GM23338 (cell line): ENCODE measurements around the gene ANKRD31. TPM values are rescaled to one million over a fixed set of nuclear protein-coding genes. Genes with fewer than 3 reads are reported as not detected.

Experiments used
- ATAC-seq: fragments of 200-7000 bp; cut with Tn5 transposase; 3 replicates; pipeline ENCODE4 v1.9.1; 2020
- DNase-seq: peaks from one replicate; pipeline ENCODE4 v3.0.0-alpha.2; 2015; ENCODE audit warnings: low spot score
- H2AFZ ChIP-seq: fragments of 200-600 bp; sonication (generic); 2 replicates; pipeline ENCODE4 v1.8.0; 2016; ENCODE audit warnings: antibody characterized with exemption, mild to moderate bottlenecking, moderate library complexity
- H3F3A ChIP-seq: fragments of 200-600 bp; sonication (generic); replicated peaks from 2 replicates; pipeline ENCODE4 v1.8.0; 2017; ENCODE audit warnings: antibody characterized with exemption, mixed run types, low read depth
- H3K27ac ChIP-seq: fragments of 200-600 bp; sonication (generic); 2 replicates; pipeline ENCODE4 v1.6.1; 2016; ENCODE audit warnings: low read depth
- H3K27me3 ChIP-seq: fragments of 200-600 bp; sonication (generic); 2 replicates; pipeline ENCODE4 v1.8.0; 2016; ENCODE audit warnings: mild to moderate bottlenecking, mixed run types, moderate library complexity; ENCODE audit not compliant: insufficient read depth
- H3K36me3 ChIP-seq: fragments of 200-600 bp; sonication (generic); 2 replicates; pipeline ENCODE4 v1.8.0; 2016; ENCODE audit warnings: mild to moderate bottlenecking; ENCODE audit not compliant: insufficient read depth
- H3K4me1 ChIP-seq: fragments of 200-600 bp; sonication (generic); 2 replicates; pipeline ENCODE4 v1.8.0; 2016; ENCODE audit warnings: mild to moderate bottlenecking, moderate library complexity; ENCODE audit not compliant: insufficient read depth
- H3K4me2 ChIP-seq: fragments of 200-600 bp; sonication (generic); 2 replicates; pipeline ENCODE4 v1.7.1; 2017; ENCODE audit warnings: mixed run types
- H3K4me3 ChIP-seq: fragments of 200-600 bp; sonication (generic); 2 replicates; pipeline ENCODE4 v1.6.1; 2016; ENCODE audit warnings: mixed run types
- H3K79me2 ChIP-seq: fragments of 200-600 bp; sonication (generic); replicated peaks from 2 replicates; pipeline ENCODE4 v1.8.0; 2017; ENCODE audit warnings: mild to moderate bottlenecking; ENCODE audit not compliant: insufficient read depth
- H3K9me2 ChIP-seq: fragments of 200-600 bp; sonication (generic); 2 replicates; pipeline ENCODE4 v1.8.0; 2017; ENCODE audit not compliant: insufficient read depth
- H4K20me1 ChIP-seq: fragments of 200-600 bp; sonication (generic); replicated peaks from 2 replicates; pipeline ENCODE4 v1.8.0; 2017; ENCODE audit warnings: mild to moderate bottlenecking; ENCODE audit not compliant: insufficient read depth
- H3K27ac Mint-ChIP-seq: 2 replicates; pipeline ENCODE4 v1.8.0; 2020; ENCODE audit warnings: inconsistent platforms, mild to moderate bottlenecking, moderate library complexity, mixed read lengths
- H3K27me3 Mint-ChIP-seq: 3 replicates; pipeline ENCODE4 v1.8.0; 2022; ENCODE audit warnings: low read depth, mild to moderate bottlenecking, moderate library complexity, mixed read lengths, inconsistent platforms; ENCODE audit not compliant: insufficient read depth, poor library complexity
- H3K36me3 Mint-ChIP-seq: 3 replicates; pipeline ENCODE4 v1.8.0; 2021; ENCODE audit warnings: low read depth, mild to moderate bottlenecking, inconsistent platforms, moderate library complexity, mixed read lengths
- H3K4me1 Mint-ChIP-seq: 3 replicates; pipeline ENCODE4 v1.8.0; 2020; ENCODE audit warnings: mild to moderate bottlenecking, inconsistent platforms, mixed read lengths
- H3K4me3 Mint-ChIP-seq: 3 replicates; pipeline ENCODE4 v1.8.0; 2021; ENCODE audit warnings: moderate library complexity, mild to moderate bottlenecking, inconsistent platforms, mixed read lengths
- H3K9me3 Mint-ChIP-seq: 3 replicates; pipeline ENCODE4 v1.8.0; 2020; ENCODE audit warnings: moderate library complexity, mild to moderate bottlenecking, inconsistent platforms, mixed read lengths
- CREB1 ChIP-seq: fragments of 250-450 bp; sonication (Bioruptor Pico); IDR thresholded peaks from 2 replicates; pipeline ENCODE4 v1.5.0; 2020; ENCODE audit warnings: low read depth, mild to moderate bottlenecking, moderate library complexity
- CTCF ChIP-seq, 2 experiments: fragments of 200-600 bp in 1 of 2; sonication (generic) in 1 of 2; conservative IDR thresholded peaks; 2 replicates each; pipeline versions ENCODE4 v1.5.1 to v1.6.1; 2016 to 2017; ENCODE audit warnings: antibody characterized with exemption in 2 of 2, low read depth in 2 of 2, mild to moderate bottlenecking in 2 of 2, moderate library complexity in 1 of 2
- ETS1 ChIP-seq: IDR thresholded peaks from 2 replicates; pipeline ENCODE4 v1.6.1; 2016; ENCODE audit warnings: antibody characterized with exemption
- EZH2 ChIP-seq: fragments of 200-600 bp; sonication (generic); IDR thresholded peaks from one replicate; pipeline ENCODE4 v1.8.0; 2017; ENCODE audit warnings: antibody characterized with exemption, mild to moderate bottlenecking, low read depth; ENCODE audit not compliant: unreplicated experiment
- EZH2phosphoT487 ChIP-seq: fragments of 200-600 bp; sonication (generic); IDR thresholded peaks from one replicate; pipeline ENCODE4 v1.8.1; 2018; ENCODE audit warnings: antibody characterized with exemption; ENCODE audit not compliant: unreplicated experiment
- JUNB ChIP-seq: IDR thresholded peaks from one replicate; pipeline ENCODE4 v1.6.1; 2016; ENCODE audit warnings: antibody characterized with exemption; ENCODE audit not compliant: unreplicated experiment
- NANOG ChIP-seq: IDR thresholded peaks from 2 replicates; pipeline ENCODE4 v1.6.1; 2016; ENCODE audit warnings: antibody characterized with exemption, borderline replicate concordance
- POLR2AphosphoS5 ChIP-seq: IDR thresholded peaks from 2 replicates; pipeline ENCODE4 v1.6.1; 2016; ENCODE audit warnings: antibody characterized with exemption, low read depth
- REST ChIP-seq: IDR thresholded peaks from one replicate; pipeline ENCODE4 v1.6.1; 2018; ENCODE audit warnings: antibody characterized with exemption; ENCODE audit not compliant: unreplicated experiment
- STAT1 ChIP-seq: IDR thresholded peaks from one replicate; pipeline ENCODE4 v1.6.1; 2016; ENCODE audit warnings: antibody characterized with exemption; ENCODE audit not compliant: unreplicated experiment
- ZNF114 ChIP-seq: fragments of 250-450 bp; sonication (Bioruptor Pico); IDR thresholded peaks from 2 replicates; pipeline ENCODE4 v1.5.0; 2020; ENCODE audit warnings: mild to moderate bottlenecking, moderate library complexity
- ZNF331 ChIP-seq: fragments of 250-450 bp; sonication (Bioruptor Pico); IDR thresholded peaks from 2 replicates; pipeline ENCODE4 v1.5.0; 2020; ENCODE audit warnings: low read depth, mild to moderate bottlenecking, moderate library complexity
- ZNF462 ChIP-seq: fragments of 250-450 bp; sonication (Bioruptor Pico); IDR thresholded peaks from 2 replicates; pipeline ENCODE4 v1.5.0; 2020; ENCODE audit warnings: mild to moderate bottlenecking, moderate library complexity
- polyA plus RNA-seq: library from polyadenylated mRNA; unstranded; fragments of >200 nt; fragmentation: Nextera tagmentation; extraction: Ambion mirVana; gene quantifications from 2 replicates; pipeline ENCODE4 v1.2.1, GENCODE V29; 2016
- total RNA-seq: library from RNA; depleted of rRNA; stranded (reverse); fragments of >200 nt; shearing (Covaris generic); gene quantifications from 2 replicates; pipeline ENCODE4 v1.2.3, GENCODE V29; 2014

Gene ANKRD31
- total and polyA plus RNA-seq, 2 experiments from 2014 or later = 0.18 to 0.59 TPM

- Mint-ChIP-seq H3K27ac (no peak overlapping the region), H3K9me3 (peaks cover 2% of the 10 kb centered on the region; the same call in 1 of the 3 replicates), H3K36me3 (no peaks in the 10 kb centered on the region), H3K27me3 (peaks cover 2% of the 10 kb centered on the region), H3K4me1 (no peaks in the 10 kb centered on the region; the same call in 2 of the 3 replicates), H3K4me3 (no peak overlapping the region)
- no peak for DNase-seq
- no peak for ATAC-seq
- no peaks in the 10 kb centered on the region for H3K4me1 ChIP-seq
- no peaks in the 10 kb centered on the region for H3K27me3 ChIP-seq
- no peak overlapping the region for H3K4me2 ChIP-seq
- no peaks in the 10 kb centered on the region for H3F3A ChIP-seq
- TF ChIP-seq EZH2phosphoT487 = no peak
- no peak for TF ChIP-seq REST
- TF ChIP-seq ZNF114 (CRISPR knock-in tag) = no peak
- TF ChIP-seq NANOG = no peak
- no peak for TF ChIP-seq POLR2AphosphoS5
- TF ChIP-seq ZNF462 = no peak
- no peak for TF ChIP-seq JUNB
- no peak for TF ChIP-seq ZNF331 (CRISPR knock-in tag)
- no peak for TF ChIP-seq EZH2
- no peak for TF ChIP-seq CTCF (conservative IDR thresholded peaks at IDR 0.05; ENCODE audit: low read depth in 2 of 2)
- TF ChIP-seq CREB1 = no peak
- TF ChIP-seq ETS1 = no peak
- no peak for TF ChIP-seq STAT1
- no peak overlapping the region for H3K27ac ChIP-seq
- H3K4me3 ChIP-seq = no peak overlapping the region
- no peaks in the 10 kb centered on the region for H3K9me2 ChIP-seq
- H4K20me1 ChIP-seq = no peaks in the 10 kb centered on the region
- H3K36me3 ChIP-seq = no peaks in the 10 kb centered on the region
- no peaks in the 10 kb centered on the region for H3K79me2 ChIP-seq
- no peak overlapping the region for H2AFZ ChIP-seq
These were observed 68.5 kb downstream of the ANKRD31 start for GRCh38 chr5:75168026-75168735.
